ENCODE measurements around the gene POC5.

- TF ChIP-seq CTCF (conservative IDR thresholded peaks at IDR 0.05; ENCODE audit: low read depth in 2 of 2): no peak
- TF ChIP-seq REST (IDR thresholded peaks at IDR 0.05; ENCODE audit: unreplicated experiment): no peak
- TF ChIP-seq JUNB (IDR thresholded peaks at IDR 0.05; ENCODE audit: unreplicated experiment): no peak
- TF ChIP-seq NANOG (IDR thresholded peaks at IDR 0.05; ENCODE audit: borderline replicate concordance): no peak
- TF ChIP-seq EZH2 (IDR thresholded peaks at IDR 0.05; ENCODE audit: low read depth, unreplicated experiment): no peak
- TF ChIP-seq EZH2phosphoT487 (IDR thresholded peaks at IDR 0.05; ENCODE audit: unreplicated experiment): no peak
- TF ChIP-seq POLR2AphosphoS5 (IDR thresholded peaks at IDR 0.05; ENCODE audit: low read depth): no peak
- TF ChIP-seq CREB1 (CRISPR knock-in tag; IDR thresholded peaks at IDR 0.05; ENCODE audit: low read depth): no peak
These were observed 62.4 kb downstream of the POC5 start for GRCh38 chr5:75654693-75655295.

Data from GM23338 (cell line).